Right ventricle myocardium superior (tissue), 1 donor: ENCODE data around the gene VDAC2. TPM values are rescaled to one million over a fixed set of nuclear protein-coding genes. Genes with fewer than 3 reads are reported as not detected.
"Not testable (repeated sequence)": the region's sequence is repeated elsewhere in the genome, so short reads cannot be mapped to it uniquely, and the experiment has no call there.

Experiments used
- ATAC-seq: fragments of 200-7000 bp; cut with Tn5 transposase; one replicate; pipeline ENCODE4 v1.9.1; 2020; ENCODE audit warnings: mild to moderate bottlenecking; ENCODE audit not compliant: poor library complexity
- DNase-seq: peaks from one replicate; pipeline ENCODE4 v3.0.0-alpha.2; 2020
- intact Hi-C: fragments of 100-400 bp; cut with DNase I; formaldehyde crosslinking; loops from one replicate; pipeline ENCODE4 v1.11.2; 2022
- total RNA-seq: library from RNA; stranded (reverse); fragmentation: NEBNext Ultra II Directional; extraction: Animal tissue kit (Norgen Biotek cat#: 25700); gene quantifications from one replicate; pipeline ENCODE4 v1.2.1, GENCODE V29; 2021
- donor health status: DM: no; HTN: yes; CAD: no; lungs with severe emphysema.

Gene VDAC2
- total RNA-seq, 1 donor from 2014 or later = 486 TPM

GRCh38 chr10:75221492-75221891 is 10.9 kb downstream of the VDAC2 start:
- DNase-seq, ATAC-seq, intact Hi-C loops: not testable (repeated sequence)

DNA sequence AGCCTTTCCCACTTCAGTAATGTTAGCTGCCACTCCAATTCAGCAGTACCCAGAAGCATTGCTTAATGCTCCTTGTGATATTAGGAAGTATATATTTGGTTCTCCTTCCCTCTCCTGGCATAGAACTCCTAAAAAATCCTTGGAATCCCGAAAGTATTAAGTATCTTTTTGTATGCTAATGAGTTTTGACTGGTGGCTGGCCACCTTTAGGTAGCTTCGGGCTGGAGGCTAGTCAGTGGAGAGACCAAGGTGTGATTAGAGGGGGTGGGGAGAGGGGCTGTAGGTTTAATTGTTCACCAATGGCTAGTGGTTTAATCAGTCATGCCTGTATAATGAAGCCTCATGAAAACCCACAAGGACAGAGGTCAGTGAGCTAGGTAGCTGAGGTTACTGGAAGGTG is 12.9 kb downstream of the VDAC2 start:
- DNase-seq = no peak
- intact Hi-C loops = no loop called here
- ATAC-seq = no peak

- DNase-seq (no peak), ATAC-seq (no peak)
- intact Hi-C loops = no loop called here
Observed at GRCh38 chr10:75226095-75226494, 15.5 kb downstream of the VDAC2 start.

DNA sequence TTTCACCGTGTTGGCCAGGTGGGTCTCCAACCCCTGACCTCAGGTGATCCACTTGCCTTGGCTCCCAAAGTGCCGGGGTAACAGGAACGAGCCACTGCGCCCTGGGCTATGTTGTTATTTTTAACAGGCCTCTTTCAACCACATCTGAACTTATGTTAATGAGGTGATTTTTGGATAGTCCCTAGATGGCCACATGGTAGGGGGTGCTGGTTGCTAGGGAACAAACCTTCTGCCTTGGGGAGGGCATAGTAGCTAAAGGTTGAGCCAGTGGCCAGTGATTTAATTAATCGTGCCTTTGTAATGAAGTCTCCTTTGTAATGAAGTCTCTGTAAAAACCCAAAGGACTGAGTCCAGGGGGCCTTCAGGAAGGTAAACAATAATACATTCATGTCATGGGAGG is 16.1 kb downstream of the VDAC2 start:
- intact Hi-C loops = no loop called here
- ATAC-seq = no peak
- DNase-seq = no peak

- ATAC-seq (no peak), DNase-seq (no peak)
- intact Hi-C loops = no loop called here
Observed at GRCh38 chr10:75228278-75228677, 17.7 kb downstream of the VDAC2 start.

- no peak for DNase-seq
- intact Hi-C loops = no loop called here
- no peak for ATAC-seq
Observed at GRCh38 chr10:75228834-75229233, 18.2 kb downstream of the VDAC2 start.

DNA sequence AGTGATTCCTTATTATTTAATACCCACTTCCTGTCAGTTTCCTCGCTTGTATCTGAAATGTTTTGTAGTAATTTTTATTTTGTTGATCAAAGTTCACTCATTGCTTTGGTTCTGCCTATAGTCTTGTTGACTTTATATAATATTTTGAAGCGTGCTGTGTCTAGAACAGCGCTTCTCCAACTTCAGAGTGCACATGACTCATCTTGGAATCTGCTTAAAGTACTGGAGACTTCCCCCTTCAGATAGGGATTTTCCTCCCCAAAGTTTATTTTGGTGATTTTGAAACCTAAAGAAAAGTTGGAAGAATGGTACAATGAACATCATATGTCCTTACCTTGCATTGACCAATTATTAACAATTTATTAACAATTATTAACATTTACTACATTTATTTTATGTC is 19.4 kb downstream of the VDAC2 start:
- ATAC-seq = no peak
- intact Hi-C loops = loop anchor here (5.0 kb wide), 1 partner anchor 118 kb away; the partner anchor contains the start of gene SAMD8

GRCh38 chr10:75230600-75231038 is 20.0 kb downstream of the VDAC2 start:
- intact Hi-C loops = loop anchor here (5.0 kb wide), 1 partner anchor 118 kb away; the partner anchor contains the start of gene SAMD8
- ATAC-seq = no peak
- DNase-seq = peak; percentile 95

More for the DNA sequence above, 19.4 kb downstream of the VDAC2 start:
- DNase-seq = no peak

DNA sequence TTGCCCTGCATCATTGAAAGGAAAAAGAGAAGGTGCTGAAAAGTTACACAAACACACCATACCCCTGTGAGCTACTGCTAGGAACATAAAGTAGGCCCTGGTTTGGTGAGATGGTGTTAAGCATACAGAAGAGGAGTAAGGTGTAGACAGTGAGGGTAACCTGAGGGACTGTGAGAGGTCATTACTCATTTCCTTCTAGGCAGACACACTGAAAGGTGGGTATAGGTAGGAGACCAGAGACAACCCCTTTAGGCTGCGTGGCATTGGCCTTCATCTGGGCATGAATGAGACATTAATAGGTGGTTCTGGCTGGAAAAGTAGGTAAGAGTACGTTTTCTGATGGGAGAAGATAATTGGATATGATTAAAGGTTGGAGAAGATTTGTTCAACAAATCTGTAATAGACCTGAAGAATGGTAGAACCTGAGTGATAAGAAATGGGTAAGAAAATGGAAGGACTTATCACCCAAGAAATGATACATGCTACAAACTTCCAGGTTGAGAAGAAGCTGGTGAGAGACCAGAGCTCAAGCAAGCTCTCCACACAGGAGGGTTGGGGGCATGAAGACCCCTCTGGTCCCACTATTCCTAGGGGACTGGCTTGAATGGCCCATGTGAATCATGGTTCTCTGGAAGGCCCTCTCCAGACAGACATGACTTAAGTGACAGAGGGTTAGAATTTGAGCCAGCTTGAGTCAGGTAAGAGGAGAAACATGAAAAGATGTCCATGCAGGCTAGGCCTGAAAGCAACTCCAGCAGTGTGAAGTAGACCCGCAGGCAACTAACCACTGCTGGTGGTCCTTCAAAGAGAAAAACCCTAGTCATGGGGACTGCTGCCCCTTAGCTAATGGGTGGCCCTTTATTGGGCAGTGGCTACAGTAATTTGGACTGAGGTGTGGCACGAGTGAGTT is 21.3 kb downstream of the VDAC2 start:
- DNase-seq (no peak), ATAC-seq (no peak)
- intact Hi-C loops = loop anchor here (5.0 kb wide), 1 partner anchor 120 kb away; the partner anchor contains the start of gene SAMD8

DNA sequence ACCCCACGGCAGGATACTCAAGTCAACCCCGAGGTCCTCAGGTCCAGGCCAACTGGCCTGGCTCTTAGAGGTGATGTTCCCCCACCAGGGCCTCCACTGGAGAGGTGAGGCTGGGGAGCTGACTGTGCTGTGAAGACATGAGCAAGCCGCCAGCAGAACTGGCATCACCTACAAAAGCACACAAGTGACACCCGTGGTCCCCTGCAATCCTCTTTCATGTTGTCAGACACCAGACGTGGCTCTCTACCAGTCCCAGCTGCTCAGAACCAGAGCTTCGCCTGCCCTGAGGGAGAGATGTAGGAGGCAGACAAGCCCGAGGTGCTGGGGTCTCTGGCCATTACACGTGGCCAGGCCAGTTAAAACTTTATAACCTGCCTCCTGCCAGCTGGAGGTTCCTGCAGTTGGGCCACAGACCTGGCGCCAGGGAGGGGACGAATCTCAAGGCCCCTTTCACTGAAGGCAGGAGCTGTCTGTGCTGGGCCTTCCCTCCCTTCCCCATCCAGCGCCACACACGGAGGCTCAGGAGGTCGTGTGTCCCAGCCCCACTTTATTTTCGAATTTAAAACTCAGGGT is 22.9 kb downstream of the VDAC2 start:
- intact Hi-C loops = loop anchor here (5.0 kb wide), 1 partner anchor 121 kb away; the partner anchor contains the start of gene SAMD8
- DNase-seq (no peak), ATAC-seq (no peak)

DNA sequence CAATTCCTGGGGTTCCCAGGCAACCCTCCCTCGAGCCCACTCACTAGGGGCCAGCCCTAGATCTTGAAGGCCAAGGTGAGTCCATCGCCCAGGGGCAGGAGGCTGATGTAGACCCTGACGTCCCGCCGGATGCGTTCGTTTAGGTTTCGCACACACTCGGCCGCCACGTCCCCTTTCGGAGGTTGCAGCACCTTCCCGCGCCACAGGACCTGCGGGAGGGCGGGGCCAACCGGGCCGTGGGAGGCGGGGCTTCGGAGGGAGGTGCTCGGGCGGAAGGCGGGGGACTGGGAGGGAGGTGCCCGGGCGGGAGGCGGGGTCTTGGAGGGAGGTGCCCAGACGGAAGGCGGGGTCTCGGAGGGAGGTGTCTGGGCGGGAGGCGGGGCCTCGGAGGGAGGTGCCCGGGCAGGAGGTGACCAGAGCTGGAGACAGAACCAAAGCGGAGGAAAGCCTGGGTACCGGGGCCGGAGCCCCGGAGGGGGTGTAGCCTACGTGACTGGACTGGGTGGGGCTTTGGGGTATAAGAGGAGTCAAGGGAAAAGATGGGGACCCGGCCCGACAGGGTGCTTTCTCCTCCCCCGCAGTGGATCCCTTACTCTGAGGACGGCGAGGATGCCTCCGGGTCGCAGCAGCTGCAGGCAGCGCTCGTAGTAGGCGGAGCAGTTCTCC is 23.6 kb downstream of the VDAC2 start:
- peak; percentile 80 for ATAC-seq
- peak; percentile 96 for DNase-seq
- intact Hi-C loops = loop anchor here (5.0 kb wide), 1 partner anchor 122 kb away; the partner anchor contains the start of gene SAMD8

DNA sequence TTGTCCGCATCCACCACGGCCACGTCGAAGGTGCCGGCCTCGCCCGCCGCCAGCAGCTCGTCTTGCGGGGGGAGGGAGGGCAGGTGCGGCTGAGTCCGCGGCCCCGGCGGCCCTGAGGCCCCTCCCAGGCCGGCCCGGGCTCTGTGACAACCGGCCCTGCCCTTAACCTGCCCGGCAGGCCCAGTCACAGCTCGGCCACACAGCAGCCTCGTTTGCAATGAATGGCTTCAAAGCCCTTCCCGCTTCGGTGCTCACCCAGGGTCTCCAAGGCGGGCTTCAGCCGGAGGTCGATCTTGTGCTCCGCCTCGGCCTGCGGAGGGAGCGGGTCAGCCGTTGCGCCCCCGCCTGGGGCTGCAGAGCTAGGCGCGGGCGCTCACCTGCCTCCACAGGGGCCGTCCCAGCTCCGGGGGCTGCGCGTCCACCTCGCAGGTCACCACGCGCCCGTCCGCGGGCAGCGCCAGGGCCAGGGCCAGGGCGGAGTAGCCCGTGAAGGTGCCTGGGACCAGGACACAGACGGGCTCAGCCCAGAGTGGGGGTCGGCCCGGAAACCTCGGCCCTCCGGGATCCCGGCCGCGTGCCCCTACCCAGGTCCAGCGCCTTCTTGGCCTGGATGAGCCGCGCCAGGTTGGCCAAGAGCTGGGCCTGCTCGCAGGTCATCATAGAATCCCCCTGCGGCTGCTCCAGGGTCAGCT is 24.2 kb downstream of the VDAC2 start:
- peak; percentile 21 for ATAC-seq
- DNase-seq = no peak
- intact Hi-C loops = loop anchor here (5.0 kb wide), 3 partner anchors 48 to 988 kb away; partner anchors contain the start of gene SAMD8

DNA sequence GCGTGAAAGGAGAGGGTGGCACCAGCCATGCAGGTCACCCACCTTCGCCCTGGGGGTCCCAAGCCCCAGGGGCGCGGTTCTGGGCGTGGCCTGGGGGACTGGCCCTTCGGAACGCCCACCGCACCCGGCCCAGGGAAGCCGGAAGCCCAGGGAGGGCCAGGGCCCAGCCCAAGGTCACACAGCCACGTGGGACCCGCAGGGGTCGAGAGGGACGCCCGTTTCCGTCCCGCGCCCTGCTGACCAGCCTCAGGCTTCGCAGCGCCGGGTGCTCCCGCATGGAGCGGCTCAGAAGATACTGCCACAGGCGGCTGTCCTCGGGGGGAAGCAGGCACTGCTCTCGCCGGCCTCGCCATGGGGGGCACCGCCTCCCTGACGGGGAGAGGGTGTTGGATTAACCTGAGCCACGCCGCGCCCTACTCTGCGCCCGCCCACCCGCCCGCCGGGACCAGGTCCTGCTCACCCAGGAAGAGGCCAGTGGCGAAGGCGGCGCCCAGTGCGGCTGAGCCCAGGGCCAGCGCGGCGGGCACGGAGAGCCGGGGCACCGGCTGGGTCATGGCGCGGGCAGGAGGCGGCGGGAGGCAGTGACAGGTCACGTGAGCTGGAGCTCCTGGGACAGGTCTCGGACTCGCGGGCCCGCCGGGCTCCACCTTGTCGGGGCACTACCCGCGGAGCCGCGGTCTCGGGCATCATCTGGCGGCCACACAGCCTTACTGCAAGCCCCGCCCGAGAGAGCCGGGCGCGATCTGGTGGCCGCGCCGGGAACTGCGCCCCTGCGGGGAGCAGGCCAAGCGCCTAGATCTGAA is 25.0 kb downstream of the VDAC2 start, which contains the start of gene COMTD1:
Gene COMTD1 (minus strand): TSS at position 583 of the 803 bp plus-strand sequence. CDS start 29 bp downstream, at position 554.
- DNase-seq = peak; percentile 96
- ATAC-seq = peak; percentile 82
- intact Hi-C loops = loop anchor here (5.0 kb wide), 2 partner anchors 48 to 988 kb away; no protein-coding TSS in a partner anchor

DNA sequence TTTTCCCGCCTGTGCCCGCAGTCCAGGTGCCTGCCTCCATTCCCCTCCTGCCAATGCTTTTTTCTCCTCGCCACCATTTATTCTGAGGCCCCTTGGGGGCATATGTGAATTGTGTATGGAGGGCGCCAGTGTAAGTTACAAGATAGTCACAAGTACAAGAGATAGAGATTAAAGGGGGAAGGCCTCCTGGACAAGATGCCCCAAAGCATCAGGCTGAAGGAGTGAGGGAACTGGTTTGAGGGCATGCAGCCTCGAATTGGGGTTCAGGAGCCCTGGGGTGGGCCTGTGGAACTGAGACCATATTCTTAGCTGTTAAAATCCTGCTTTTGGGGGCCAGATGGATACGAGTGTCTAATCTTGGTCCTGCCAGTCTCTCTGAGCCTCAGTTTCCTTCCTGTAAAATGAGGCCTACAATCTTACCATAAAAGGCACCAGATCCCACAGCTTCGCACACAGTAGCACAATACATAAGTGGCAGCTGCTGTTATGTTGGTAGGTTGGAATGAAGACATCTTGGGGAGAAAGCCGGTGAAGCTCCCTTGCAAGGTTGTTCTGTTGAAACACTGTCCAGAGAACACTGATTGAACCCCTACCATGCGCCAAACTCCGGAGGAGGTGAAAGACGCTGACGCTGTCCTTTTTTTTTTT is 25.7 kb downstream of the VDAC2 start:
- DNase-seq (no peak), ATAC-seq (no peak)
- intact Hi-C loops = loop anchor here (5.0 kb wide), 2 partner anchors 49 to 989 kb away; no protein-coding TSS in a partner anchor

- ATAC-seq = no peak
- intact Hi-C loops = loop anchor here (5.0 kb wide), 2 partner anchors 51 to 991 kb away; no protein-coding TSS in a partner anchor
- DNase-seq = peak; percentile 56
Observed at GRCh38 chr10:75238182-75239095, 27.8 kb downstream of the VDAC2 start.
